ENCODE measurements around the gene GPC6.

Gene GPC6

GRCh38 chr13:94157705-94158218 is 931.2 kb downstream of the GPC6 start:
- Histone ChIP-seq H2AK5ac (ENCODE audit: low read length, severe bottlenecking) (no peak overlapping the region), H3K4me3 (ENCODE audit: insufficient read depth in 1 of 2, low read depth in 1 of 2, low read length in 2 of 2) (no peak overlapping the region), H3K36me3 (ENCODE audit: control insufficient read depth in 1 of 2, insufficient read depth in 2 of 2, low read depth in 1 of 2, low read length in 2 of 2) (no peaks in the 10 kb centered on the region), H2BK12ac (ENCODE audit: low read length in 2 of 2) (no peak overlapping the region), H3K4me2 (ENCODE audit: low read length, poor library complexity, severe bottlenecking) (no peak overlapping the region), H2BK120ac (ENCODE audit: low read depth, low read length) (no peak overlapping the region), H2AFZ (ENCODE audit: low read depth, low read length) (no peak overlapping the region), H2BK5ac (ENCODE audit: low read depth, low read length, poor library complexity, severe bottlenecking) (no peak overlapping the region), H3K23ac (ENCODE audit: low read length in 2 of 2) (no peak overlapping the region), H3K9ac (ENCODE audit: low read length) (no peak overlapping the region), H3K79me1 (replicated peaks; ENCODE audit: low read length, poor library complexity, severe bottlenecking) (no peaks in the 10 kb centered on the region), H4K91ac (ENCODE audit: low read length) (no peak overlapping the region), H2BK15ac (ENCODE audit: low read depth, poor library complexity, severe bottlenecking) (no peak overlapping the region), H4K8ac (ENCODE audit: low read length) (no peak overlapping the region), H3K27me3 (ENCODE audit: control insufficient read depth in 1 of 2, insufficient read depth in 1 of 2, low read length in 2 of 2) (no peaks in the 10 kb centered on the region), H3K9me3 (ENCODE audit: control insufficient read depth, low read length) (no peaks in the 10 kb centered on the region), H3K27ac (ENCODE audit: low read length, poor library complexity, severe bottlenecking) (no peak overlapping the region), H3K4me1 (ENCODE audit: control insufficient read depth, insufficient read depth, low read depth, low read length) (no peaks in the 10 kb centered on the region), H3K14ac (ENCODE audit: low read length in 2 of 2) (no peak overlapping the region), H3K18ac (ENCODE audit: low read depth in 1 of 2, low read length in 2 of 2) (no peak overlapping the region), H3K4ac (ENCODE audit: low read depth in 1 of 2, low read length in 2 of 2) (no peak overlapping the region)
- no peak for DNase-seq
- WGBS = 88% methylated on average over 1 of the region's 2 CpGs

- Histone ChIP-seq H3K4ac (ENCODE audit: low read depth in 1 of 2, low read length in 2 of 2) (no peak overlapping the region), H3K4me1 (ENCODE audit: control insufficient read depth, insufficient read depth, low read depth, low read length) (no peaks in the 10 kb centered on the region), H3K18ac (ENCODE audit: low read depth in 1 of 2, low read length in 2 of 2) (no peak overlapping the region), H2AK5ac (ENCODE audit: low read length, severe bottlenecking) (no peak overlapping the region), H4K8ac (ENCODE audit: low read length) (no peak overlapping the region), H3K27me3 (ENCODE audit: control insufficient read depth in 1 of 2, insufficient read depth in 1 of 2, low read length in 2 of 2) (no peaks in the 10 kb centered on the region), H3K4me3 (ENCODE audit: insufficient read depth in 1 of 2, low read depth in 1 of 2, low read length in 2 of 2) (no peak overlapping the region), H3K14ac (ENCODE audit: low read length in 2 of 2) (no peak overlapping the region), H2BK12ac (ENCODE audit: low read length in 2 of 2) (no peak overlapping the region), H2AFZ (ENCODE audit: low read depth, low read length) (no peak overlapping the region), H2BK5ac (ENCODE audit: low read depth, low read length, poor library complexity, severe bottlenecking) (no peak overlapping the region), H3K79me1 (replicated peaks; ENCODE audit: low read length, poor library complexity, severe bottlenecking) (no peaks in the 10 kb centered on the region), H3K9ac (ENCODE audit: low read length) (no peak overlapping the region), H3K27ac (ENCODE audit: low read length, poor library complexity, severe bottlenecking) (no peak overlapping the region), H3K4me2 (ENCODE audit: low read length, poor library complexity, severe bottlenecking) (no peak overlapping the region), H4K91ac (ENCODE audit: low read length) (no peak overlapping the region), H2BK15ac (ENCODE audit: low read depth, poor library complexity, severe bottlenecking) (no peak overlapping the region), H3K23ac (ENCODE audit: low read length in 2 of 2) (no peak overlapping the region), H2BK120ac (ENCODE audit: low read depth, low read length) (no peak overlapping the region), H3K36me3 (ENCODE audit: control insufficient read depth in 1 of 2, insufficient read depth in 2 of 2, low read depth in 1 of 2, low read length in 2 of 2) (no peaks in the 10 kb centered on the region), H3K9me3 (ENCODE audit: control insufficient read depth, low read length) (no peaks in the 10 kb centered on the region)
- DNase-seq = no peak
- 98% methylated on average over 1 of the region's 2 CpGs for WGBS
These were observed 934.3 kb downstream of the GPC6 start for GRCh38 chr13:94160875-94161274.

GRCh38 chr13:94162289-94162688 is 935.7 kb downstream of the GPC6 start:
- Histone ChIP-seq H3K4me2 (ENCODE audit: low read length, poor library complexity, severe bottlenecking) (no peak overlapping the region), H3K23ac (ENCODE audit: low read length in 2 of 2) (no peak overlapping the region), H3K18ac (ENCODE audit: low read depth in 1 of 2, low read length in 2 of 2) (no peak overlapping the region), H3K27me3 (ENCODE audit: control insufficient read depth in 1 of 2, insufficient read depth in 1 of 2, low read length in 2 of 2) (no peaks in the 10 kb centered on the region), H2BK5ac (ENCODE audit: low read depth, low read length, poor library complexity, severe bottlenecking) (no peak overlapping the region), H4K8ac (ENCODE audit: low read length) (no peak overlapping the region), H2BK120ac (ENCODE audit: low read depth, low read length) (no peak overlapping the region), H3K36me3 (ENCODE audit: control insufficient read depth in 1 of 2, insufficient read depth in 2 of 2, low read depth in 1 of 2, low read length in 2 of 2) (no peaks in the 10 kb centered on the region), H3K9me3 (ENCODE audit: control insufficient read depth, low read length) (no peaks in the 10 kb centered on the region), H2AK5ac (ENCODE audit: low read length, severe bottlenecking) (no peak overlapping the region), H3K4me1 (ENCODE audit: control insufficient read depth, insufficient read depth, low read depth, low read length) (no peaks in the 10 kb centered on the region), H3K4ac (ENCODE audit: low read depth in 1 of 2, low read length in 2 of 2) (no peak overlapping the region), H2BK15ac (ENCODE audit: low read depth, poor library complexity, severe bottlenecking) (no peak overlapping the region), H3K79me1 (replicated peaks; ENCODE audit: low read length, poor library complexity, severe bottlenecking) (no peaks in the 10 kb centered on the region), H3K27ac (ENCODE audit: low read length, poor library complexity, severe bottlenecking) (no peak overlapping the region), H2BK12ac (ENCODE audit: low read length in 2 of 2) (no peak overlapping the region), H3K14ac (ENCODE audit: low read length in 2 of 2) (no peak overlapping the region), H3K4me3 (ENCODE audit: insufficient read depth in 1 of 2, low read depth in 1 of 2, low read length in 2 of 2) (no peak overlapping the region), H3K9ac (ENCODE audit: low read length) (no peak overlapping the region), H2AFZ (ENCODE audit: low read depth, low read length) (no peak overlapping the region), H4K91ac (ENCODE audit: low read length) (no peak overlapping the region)
- WGBS = 95% methylated on average over 2 of the region's 2 CpGs
- no peak for DNase-seq

GRCh38 chr13:94163535-94163934 is 936.9 kb downstream of the GPC6 start:
- no peak overlapping the region for H2BK5ac ChIP-seq (ENCODE audit: low read depth, low read length, poor library complexity, severe bottlenecking)
- H3K4ac ChIP-seq (ENCODE audit: low read depth in 1 of 2, low read length in 2 of 2) = no peak overlapping the region
- no peak overlapping the region for H3K14ac ChIP-seq (ENCODE audit: low read length in 2 of 2)
- no peak overlapping the region for H3K23ac ChIP-seq (ENCODE audit: low read length in 2 of 2)
- no peak overlapping the region for H3K4me3 ChIP-seq (ENCODE audit: insufficient read depth in 1 of 2, low read depth in 1 of 2, low read length in 2 of 2)
- H3K18ac ChIP-seq (ENCODE audit: low read depth in 1 of 2, low read length in 2 of 2) = no peak overlapping the region
- 100% methylated on average over 1 of the region's 1 CpG for WGBS
- H3K79me1 ChIP-seq (replicated peaks; ENCODE audit: low read length, poor library complexity, severe bottlenecking) = no peaks in the 10 kb centered on the region
- H4K91ac ChIP-seq (ENCODE audit: low read length) = no peak overlapping the region
- H2BK120ac ChIP-seq (ENCODE audit: low read depth, low read length) = no peak overlapping the region
- H3K36me3 ChIP-seq (ENCODE audit: control insufficient read depth in 1 of 2, insufficient read depth in 2 of 2, low read depth in 1 of 2, low read length in 2 of 2) = no peaks in the 10 kb centered on the region
- no peak overlapping the region for H2BK15ac ChIP-seq (ENCODE audit: low read depth, poor library complexity, severe bottlenecking)
- no peak overlapping the region for H4K8ac ChIP-seq (ENCODE audit: low read length)
- H3K9me3 ChIP-seq (ENCODE audit: control insufficient read depth, low read length) = no peaks in the 10 kb centered on the region
- no peak overlapping the region for H3K27ac ChIP-seq (ENCODE audit: low read length, poor library complexity, severe bottlenecking)
- no peak overlapping the region for H2AK5ac ChIP-seq (ENCODE audit: low read length, severe bottlenecking)
- H2BK12ac ChIP-seq (ENCODE audit: low read length in 2 of 2) = no peak overlapping the region
- DNase-seq = no peak
- no peaks in the 10 kb centered on the region for H3K27me3 ChIP-seq (ENCODE audit: control insufficient read depth in 1 of 2, insufficient read depth in 1 of 2, low read length in 2 of 2)
- H2AFZ ChIP-seq (ENCODE audit: low read depth, low read length) = no peak overlapping the region
- H3K9ac ChIP-seq (ENCODE audit: low read length) = no peak overlapping the region
- H3K4me2 ChIP-seq (ENCODE audit: low read length, poor library complexity, severe bottlenecking) = no peak overlapping the region
- H3K4me1 ChIP-seq (ENCODE audit: control insufficient read depth, insufficient read depth, low read depth, low read length) = no peaks in the 10 kb centered on the region

All from mesenchymal stem cell (in vitro differentiated cells and primary cell).